Measurements from ENCODE around the gene DEPDC1B.

- TF ChIP-seq CTCF (IDR thresholded peaks at IDR 0.05) = no peak
- no peak for TF ChIP-seq POLR2A (IDR thresholded peaks at IDR 0.05)
Measured at GRCh38 chr5:60568646-60569045, 131.3 kb downstream of the DEPDC1B start.
